NCI-H1930 (cell line): ENCODE results near the gene TCN2.
"Not testable (repeated sequence)": the region's sequence is repeated elsewhere in the genome, so short reads cannot be mapped to it uniquely, and the experiment has no call there.

Experiments used
- DNase-seq, 2 experiments: peaks; one replicate each; lab custom pipeline; 2025; lab: John Stamatoyannopoulos, UW

TCN2 gene

DNA sequence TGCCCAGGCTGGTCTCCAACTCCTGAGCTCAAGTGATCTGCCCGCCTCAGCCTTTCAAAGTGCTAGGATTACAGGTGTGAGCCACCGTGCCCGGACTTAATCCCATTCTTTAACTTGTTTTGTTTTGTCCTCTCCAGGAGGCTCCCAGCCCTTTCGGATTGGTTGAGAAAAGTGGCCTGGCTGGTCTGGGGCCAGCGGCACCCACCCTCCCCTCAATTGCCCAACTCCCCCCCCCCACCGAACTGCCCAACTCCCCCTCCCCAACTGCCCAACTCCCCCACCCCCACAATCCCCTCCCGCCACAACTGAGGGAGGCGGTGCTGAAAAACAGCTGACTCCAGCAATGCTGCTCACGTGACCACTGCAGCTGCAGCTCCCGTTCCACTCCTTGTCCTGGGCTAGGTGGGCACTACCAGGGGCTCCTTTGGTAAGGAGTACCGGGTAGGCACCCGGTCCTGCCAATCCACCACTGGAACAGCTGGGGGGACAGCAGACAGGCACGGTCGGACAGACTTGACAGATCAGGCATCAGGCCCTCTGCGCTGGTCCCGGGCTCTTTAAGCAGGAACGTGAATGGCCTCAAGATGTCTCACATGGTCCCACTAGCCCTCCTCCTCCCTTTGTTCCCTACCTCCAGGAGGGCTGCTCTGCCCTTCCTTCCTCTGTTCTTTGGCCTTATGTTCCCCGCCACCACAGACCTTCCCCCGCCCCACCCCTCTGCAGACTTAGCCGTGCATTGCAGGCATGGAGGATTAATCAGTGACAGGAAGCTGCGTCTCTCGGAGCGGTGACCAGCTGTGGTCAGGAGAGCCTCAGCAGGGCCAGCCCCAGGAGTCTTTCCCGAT is at the start of gene TCN2:
Gene TCN2 (plus strand): TSS at position 720 of the 845 bp plus-strand sequence. CDS start 158 bp downstream, outside the sequence.
- peak; percentile 24 to 68 for DNase-seq

DNA sequence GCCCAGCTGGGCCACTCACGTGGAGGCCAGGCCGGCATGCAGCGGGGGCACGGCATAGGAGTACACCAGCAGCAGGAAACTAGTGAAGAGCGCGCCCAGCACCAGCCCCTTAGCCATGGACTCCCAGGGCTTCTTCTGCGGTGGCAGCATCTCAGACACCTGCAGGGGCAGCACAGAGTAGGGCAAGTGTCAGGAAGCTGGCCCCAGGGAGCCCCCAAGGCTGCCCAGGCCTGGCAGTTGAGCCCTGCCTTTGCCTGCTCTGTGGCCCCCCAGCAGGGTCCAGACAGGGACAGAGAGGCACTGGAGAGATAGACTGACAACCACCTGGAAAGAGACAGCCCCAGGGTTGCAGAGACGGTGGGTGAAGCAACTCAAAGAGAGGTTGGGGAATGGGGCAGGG is 49.7 kb upstream of the TCN2 start:
- no peak for DNase-seq

DNA sequence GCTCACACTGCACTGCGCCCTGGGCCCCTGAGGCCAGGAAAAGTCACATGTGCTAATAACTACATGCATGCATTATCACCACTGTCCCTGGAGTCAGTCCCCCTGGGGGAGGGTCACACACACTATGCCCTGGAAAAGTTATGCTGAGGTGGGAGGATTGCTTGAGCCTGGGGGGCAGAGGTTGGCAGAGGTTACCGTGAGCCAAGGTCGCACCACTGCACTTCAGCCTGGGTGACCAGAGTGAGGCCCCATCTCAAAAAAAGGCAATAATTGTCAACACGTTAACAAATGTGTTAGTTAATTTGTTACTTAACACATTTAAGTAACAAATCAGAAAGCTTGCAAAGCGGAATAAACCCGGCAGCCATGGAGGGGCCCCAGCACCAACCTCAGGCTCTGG is 47.1 kb upstream of the TCN2 start:
- DNase-seq: no peak

GRCh38 chr22:30560643-30561202 is 46.3 kb upstream of the TCN2 start:
- not testable (repeated sequence) for DNase-seq

GRCh38 chr22:30561402-30562189 is 45.4 kb upstream of the TCN2 start:
- no peak for DNase-seq

DNA sequence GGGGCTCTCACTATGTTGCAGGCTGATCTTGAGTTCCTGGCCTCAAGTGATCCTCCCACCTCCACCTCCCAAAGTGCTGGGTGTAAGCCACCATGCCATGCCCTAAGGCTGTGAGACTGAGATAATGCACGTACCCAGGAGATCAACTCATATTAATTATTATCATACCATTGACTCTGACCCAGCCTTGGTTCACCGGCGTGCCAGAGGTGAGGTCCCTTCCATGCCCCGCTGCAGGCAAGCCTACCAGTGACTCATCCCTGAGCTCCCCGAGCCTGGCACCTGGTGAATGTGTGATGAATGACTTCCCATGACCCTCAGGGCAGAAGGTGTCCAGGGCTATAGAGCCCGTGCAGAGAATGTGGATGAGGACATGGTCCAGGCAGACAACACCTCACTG is 44.6 kb upstream of the TCN2 start:
- no peak for DNase-seq

DNA sequence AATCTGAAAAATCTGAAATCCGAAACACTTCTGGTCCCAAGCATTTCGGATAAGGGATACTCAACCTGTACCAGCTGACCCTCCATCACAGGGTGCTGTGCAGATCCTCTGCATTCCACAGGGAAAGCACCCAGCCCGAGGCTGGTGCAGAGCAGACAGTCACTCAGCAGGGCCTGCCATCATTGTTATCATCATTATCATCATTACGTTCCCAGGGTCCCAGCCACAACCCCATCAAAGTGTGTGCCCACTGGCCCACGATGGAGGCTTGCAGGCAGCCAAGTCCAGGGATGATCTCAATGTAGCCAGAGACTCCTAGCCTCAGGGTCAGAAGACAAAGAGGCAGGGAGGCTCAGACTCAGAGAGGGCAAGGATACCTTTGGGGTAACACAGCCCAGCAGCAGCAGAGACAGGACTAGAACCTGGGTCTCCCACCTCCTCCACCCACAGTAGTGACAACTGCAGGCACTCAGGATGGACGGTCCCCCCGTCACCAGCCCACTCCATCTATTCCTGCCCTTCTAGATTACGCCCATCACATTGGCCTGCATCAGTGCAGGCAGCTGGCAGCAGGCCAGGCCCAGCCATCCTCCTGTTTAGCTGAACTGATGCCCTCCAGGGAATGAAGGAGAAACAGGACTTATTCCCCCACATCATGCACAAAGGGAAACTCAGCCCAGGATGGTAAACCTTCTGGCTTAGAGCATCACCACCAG is 42.8 kb upstream of the TCN2 start:
- DNase-seq: no peak

DNA sequence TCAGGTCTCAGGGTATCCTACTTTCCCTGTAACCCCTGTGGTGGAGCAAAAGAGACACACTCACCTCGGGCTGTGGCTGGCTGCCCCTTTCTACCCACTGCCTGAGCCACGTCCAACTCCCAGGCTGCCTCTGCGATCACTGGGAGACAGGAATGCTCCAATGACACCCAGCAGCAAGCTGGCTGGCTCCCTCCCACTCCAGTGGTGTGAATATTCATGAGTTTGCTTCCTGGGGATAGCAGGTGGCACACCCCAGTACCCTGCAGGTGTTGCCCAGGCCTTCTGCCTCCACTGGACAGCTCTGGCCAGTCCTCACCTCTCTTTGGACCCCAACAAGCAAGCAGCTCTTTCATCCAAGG is 42.2 kb upstream of the TCN2 start:
- no peak for DNase-seq

DNA sequence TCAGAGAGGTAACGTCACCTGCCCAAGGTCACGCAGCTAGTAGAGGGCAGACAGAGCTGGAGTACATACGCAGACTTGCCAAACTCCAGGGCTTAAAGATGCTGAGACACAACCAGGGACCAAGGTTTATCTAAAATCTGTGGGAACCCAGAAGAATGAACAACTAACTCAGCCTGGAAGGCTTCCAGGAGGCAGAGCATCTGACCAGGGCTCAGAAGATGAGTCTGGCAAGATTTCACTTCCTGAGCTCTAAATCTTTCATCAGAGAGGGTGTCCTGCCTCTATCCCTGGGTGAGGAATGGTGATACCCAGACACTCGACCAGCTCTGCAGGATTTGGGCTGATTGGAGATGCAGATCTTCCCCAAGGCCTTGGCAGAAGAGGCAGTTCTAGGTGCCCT is 41.6 kb upstream of the TCN2 start:
- no peak for DNase-seq

- DNase-seq: no peak
Measured at GRCh38 chr22:30566125-30566524, 40.8 kb upstream of the TCN2 start.

GRCh38 chr22:30567277-30567676 is 39.7 kb upstream of the TCN2 start:
- not testable (repeated sequence) for DNase-seq

DNA sequence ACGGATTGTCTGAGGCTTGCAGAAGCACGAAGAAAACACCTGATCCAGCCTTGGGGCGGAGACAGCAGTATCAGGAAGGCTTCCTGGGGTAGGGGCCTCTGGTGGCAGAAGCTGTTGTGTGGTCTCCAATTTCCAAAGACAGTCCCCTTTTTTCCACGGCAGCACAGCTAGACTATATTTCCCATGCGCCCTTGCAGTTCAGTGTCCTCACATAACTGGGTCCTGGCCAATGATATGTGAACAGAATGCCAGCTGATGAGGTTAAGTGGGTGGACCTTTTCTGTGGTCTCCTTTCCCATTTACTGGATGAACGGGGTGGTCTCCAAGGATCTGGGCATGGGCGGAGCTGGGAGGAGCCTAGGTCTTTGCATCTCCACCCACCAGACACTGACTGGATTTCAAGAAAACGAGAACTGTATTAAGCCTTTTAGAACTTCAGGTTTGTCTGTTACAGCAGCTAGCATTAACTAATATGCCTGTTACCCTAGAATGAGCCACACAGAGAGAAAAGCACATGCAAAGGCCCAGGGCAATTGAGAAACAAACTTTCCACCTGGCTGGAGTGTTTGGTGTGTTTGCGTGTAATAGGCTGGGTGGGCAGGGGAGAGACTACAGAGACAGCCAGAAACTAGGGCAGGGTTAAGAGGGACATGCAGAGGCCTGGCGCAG is 38.7 kb upstream of the TCN2 start:
- DNase-seq: no peak

DNA sequence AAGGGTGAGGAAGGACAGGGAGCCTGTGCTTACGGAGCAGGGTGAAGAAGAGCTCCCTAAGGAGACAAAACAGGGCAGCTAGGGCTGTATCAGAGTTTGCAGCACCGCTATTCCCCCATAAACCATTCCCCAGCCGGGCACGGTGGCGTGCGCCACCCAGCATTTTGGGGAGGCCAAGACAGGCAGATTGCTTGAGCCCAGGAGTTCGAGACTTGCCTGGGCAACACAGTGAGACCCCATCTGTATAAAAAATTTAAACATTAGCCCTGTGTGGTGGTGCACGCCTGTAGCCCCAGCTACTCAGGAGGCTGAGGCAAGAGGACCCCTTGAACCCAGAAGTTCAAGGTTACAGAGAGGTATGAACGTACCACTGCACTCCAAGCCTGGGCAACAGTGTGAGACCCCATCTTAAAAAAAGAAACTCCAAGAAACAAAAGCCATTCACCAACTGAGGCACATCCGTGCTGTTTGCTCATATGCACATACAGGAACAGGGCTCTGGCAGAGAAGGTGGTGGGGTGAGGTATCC is 37.2 kb upstream of the TCN2 start:
- DNase-seq: no peak

DNA sequence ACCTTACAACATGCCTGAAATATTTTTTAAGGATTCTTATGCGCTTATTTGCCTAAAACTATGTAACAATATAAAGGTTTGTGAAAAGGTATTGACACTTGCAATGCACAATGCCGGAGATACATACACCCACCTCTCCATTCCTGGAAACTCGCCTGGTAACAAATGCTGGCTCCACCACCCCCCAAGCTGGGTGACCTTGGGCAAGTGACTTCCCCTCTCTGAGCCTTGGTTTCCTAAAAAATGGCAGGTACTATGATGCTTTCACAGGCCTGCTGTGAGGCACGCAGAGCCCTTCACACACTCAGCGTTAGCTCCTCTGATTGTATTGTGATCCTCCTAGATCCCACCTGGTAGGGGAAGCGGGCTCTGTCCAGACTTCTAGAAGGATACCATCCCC is 34.8 kb upstream of the TCN2 start:
- no peak for DNase-seq

GRCh38 chr22:30572840-30573593 is 34.0 kb upstream of the TCN2 start:
- no peak for DNase-seq

GRCh38 chr22:30573594-30574094 is 33.3 kb upstream of the TCN2 start:
- no peak for DNase-seq

- peak; percentile 13 to 42 for DNase-seq
Measured at GRCh38 chr22:30574095-30574981, 32.6 kb upstream of the TCN2 start, which contains the start of gene GAL3ST1. GAL3ST1 (minus strand) TSS chr22:30574665; CDS start chr22:30557392, 17,273 bp downstream.

DNA sequence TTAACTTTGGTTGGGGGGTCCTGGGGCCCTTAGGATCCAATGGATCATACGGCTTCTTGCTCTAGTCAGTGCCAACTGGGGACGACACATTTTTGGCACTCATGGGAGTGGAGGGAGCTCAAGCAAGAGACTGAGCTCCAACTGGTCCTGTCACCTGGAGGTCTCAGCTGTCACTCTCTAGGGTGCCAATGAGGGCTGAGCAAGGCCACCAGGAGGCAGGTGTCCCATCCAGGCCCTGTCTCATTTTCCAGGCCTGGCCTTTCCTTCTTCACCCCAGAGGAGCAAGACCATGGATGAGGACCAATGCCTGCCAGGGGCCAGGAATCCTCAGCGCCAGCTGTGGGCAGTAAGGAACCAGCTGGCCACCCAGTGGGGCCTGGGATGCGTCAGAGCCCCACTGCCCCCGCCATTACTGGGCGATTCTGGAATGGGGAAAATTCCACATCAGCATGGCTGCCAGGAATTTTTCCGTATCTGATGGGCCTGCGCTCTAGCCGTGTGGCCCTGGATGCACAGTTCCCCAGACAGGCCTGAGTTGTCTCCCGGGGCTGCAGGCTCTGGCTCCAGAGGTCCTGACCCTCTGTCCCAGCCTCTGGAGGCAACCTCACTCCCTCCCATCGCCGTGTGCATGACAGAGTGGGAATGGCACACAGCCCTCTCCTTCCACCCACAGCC is 31.8 kb upstream of the TCN2 start:
- peak; percentile 7 to 23 for DNase-seq

DNA sequence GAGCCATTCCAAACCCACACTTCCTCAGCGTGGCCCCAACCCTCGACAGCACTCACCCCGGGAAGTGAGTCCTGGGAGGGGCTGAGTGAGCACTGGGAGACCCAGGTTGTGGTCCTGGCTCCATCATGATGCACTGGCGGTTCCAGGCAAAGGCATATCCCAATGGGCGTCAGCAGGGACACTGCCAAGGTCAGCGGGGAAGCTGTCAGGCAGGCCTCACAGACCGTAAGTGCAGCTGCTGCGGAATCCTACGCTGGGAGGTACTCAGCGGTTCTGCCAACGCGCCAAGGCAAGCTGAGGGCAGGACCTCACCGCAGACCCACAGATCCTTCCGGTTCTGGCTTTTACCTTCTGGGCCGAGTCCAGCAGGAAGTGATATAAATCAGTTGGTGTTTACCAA is 31.1 kb upstream of the TCN2 start:
- DNase-seq: no peak
